H1 (cell line): Measurements from ENCODE around the gene TP53RK. TPM values are rescaled to one million over a fixed set of nuclear protein-coding genes. Genes with fewer than 3 reads are reported as not detected.

ENCODE experiments used
- CTCF ChIA-PET: fragments of 300-600 bp; sonication (Branson Sonifier 250); formaldehyde crosslinking; loops from one replicate; lab custom pipeline; 2021; ENCODE audit not compliant: partially characterized antibody; lab: Charles Lee
- POLR2A ChIA-PET: fragments of 300-600 bp; sonication (Branson Sonifier 250); formaldehyde crosslinking; loops from one replicate; lab custom pipeline; 2021; ENCODE audit warnings: inconsistent platforms; ENCODE audit not compliant: partially characterized antibody; lab: Charles Lee
- DNase-seq, 2 experiments: peaks; one replicate each; pipeline versions ENCODE4 v3.0.0 to v3.0.0-alpha.2; 2010 to 2022; ENCODE audit warnings: low spot score in 2 of 2, low read depth in 1 of 2, mixed read lengths in 1 of 2
- FAIRE-seq: peaks from 2 replicates; lab custom pipeline; 2011; peaks lifted over from hg19 to GRCh38; lab: Jason Lieb, UNC
- H2AFZ ChIP-seq: 2 replicates; pipeline ENCODE4 v1.8.1; 2012; ENCODE audit warnings: low read length, inconsistent platforms
- H2AK5ac ChIP-seq: 2 replicates; pipeline ENCODE4 v1.6.1; 2013; ENCODE audit warnings: low read depth, low read length
- H2BK120ac ChIP-seq: replicated peaks from 2 replicates; pipeline ENCODE3; 2013; ENCODE audit warnings: low read depth, low read length, inconsistent platforms
- H2BK12ac ChIP-seq: 2 replicates; pipeline ENCODE4 v1.6.1; 2013; ENCODE audit warnings: low read depth, low read length
- H2BK15ac ChIP-seq: 2 replicates; pipeline ENCODE4 v1.6.1; 2013; ENCODE audit warnings: low read length
- H2BK20ac ChIP-seq: 2 replicates; pipeline ENCODE4 v1.6.1; 2013; ENCODE audit warnings: low read length
- H2BK5ac ChIP-seq: 2 replicates; pipeline ENCODE4 v1.6.1; 2013; ENCODE audit warnings: low read depth, low read length
- H3K14ac ChIP-seq: 2 replicates; pipeline ENCODE4 v1.6.1; 2013; ENCODE audit warnings: inconsistent platforms; ENCODE audit not compliant: insufficient read length
- H3K18ac ChIP-seq: 2 replicates; pipeline ENCODE4 v1.6.1; 2013; ENCODE audit warnings: low read length; ENCODE audit errors: extremely low read depth
- H3K23ac ChIP-seq: 2 replicates; pipeline ENCODE4 v1.6.1; 2013; ENCODE audit warnings: inconsistent platforms; ENCODE audit not compliant: insufficient read length
- H3K23me2 ChIP-seq: 2 replicates; pipeline ENCODE4 v1.6.1; 2013; ENCODE audit warnings: low read depth, low read length
- H3K27ac ChIP-seq: 2 replicates; pipeline ENCODE4 v1.6.1; 2011; ENCODE audit warnings: low read depth, low read length, inconsistent platforms
- H3K27me3 ChIP-seq, 4 experiments: replicated peaks in 1 of 4; 1 replicate in 1 of 4; 2 replicates in 3 of 4; pipeline versions ENCODE4 v1.6.1 to v1.8.1; 2011 to 2013; ENCODE audit warnings: low read length in 3 of 4, mild to moderate bottlenecking in 3 of 4, inconsistent platforms in 2 of 4, mixed read lengths in 2 of 4, moderate library complexity in 1 of 4; ENCODE audit not compliant: control insufficient read depth in 3 of 4, insufficient read depth in 3 of 4; ENCODE audit errors: extremely low read depth in 1 of 4
- H3K36me3 ChIP-seq, 4 experiments: 2 replicates each; pipeline versions ENCODE4 v1.6.1 to v1.8.1; 2011 to 2013; ENCODE audit warnings: mild to moderate bottlenecking in 4 of 4, low read length in 3 of 4, moderate library complexity in 2 of 4, control low read depth in 1 of 4, inconsistent platforms in 1 of 4; ENCODE audit not compliant: insufficient read depth in 4 of 4, control insufficient read depth in 2 of 4
- H3K4ac ChIP-seq: replicated peaks from 2 replicates; pipeline ENCODE3; 2013; ENCODE audit warnings: low read length, low read depth, mixed read lengths, inconsistent platforms; ENCODE audit not compliant: insufficient read length
- H3K4me1 ChIP-seq, 4 experiments: replicated peaks in 1 of 4; 1 replicate in 1 of 4; 2 replicates in 3 of 4; pipeline versions ENCODE4 v1.6.1 to v1.8.1; 2011 to 2013; ENCODE audit warnings: low read length in 3 of 4, inconsistent platforms in 2 of 4, mixed read lengths in 1 of 4; ENCODE audit not compliant: insufficient read depth in 4 of 4, control insufficient read depth in 3 of 4
- H3K4me2 ChIP-seq, 2 experiments: 2 replicates each; pipeline versions ENCODE4 v1.6.1 to v1.8.1; 2011 to 2013; ENCODE audit warnings: low read depth in 2 of 2, low read length in 2 of 2, control low read depth in 1 of 2, inconsistent platforms in 1 of 2, mild to moderate bottlenecking in 1 of 2; ENCODE audit not compliant: insufficient read depth in 1 of 2
- H3K4me3 ChIP-seq, 4 experiments: fragments of 200-600, 300-600 bp in 1 of 4; sonication (generic), shearing (Covaris generic), sonication (Bioruptor Twin) in 1 of 4; 2 replicates each; pipeline versions ENCODE4 v1.5.1 to v1.8.1; 2011 to 2016; ENCODE audit warnings: low read length in 4 of 4, low read depth in 3 of 4, control low read depth in 2 of 4, inconsistent platforms in 2 of 4, mild to moderate bottlenecking in 2 of 4, mixed read lengths in 1 of 4, moderate library complexity in 1 of 4; ENCODE audit not compliant: insufficient read depth in 2 of 4; ENCODE audit errors: extremely low read depth in 1 of 4
- H3K56ac ChIP-seq: replicated peaks from 2 replicates; pipeline ENCODE3; 2013; ENCODE audit warnings: low read depth, mild to moderate bottlenecking, mixed read lengths, low read length, inconsistent platforms; ENCODE audit not compliant: insufficient read length
- H3K79me1 ChIP-seq: 2 replicates; pipeline ENCODE4 v1.6.1; 2013; ENCODE audit warnings: low read depth, low read length, control low read depth
- H3K79me2 ChIP-seq, 2 experiments: 2 replicates each; pipeline versions ENCODE4 v1.6.1 to v1.8.1; 2012 to 2013; ENCODE audit warnings: low read length in 2 of 2, mild to moderate bottlenecking in 2 of 2, inconsistent platforms in 1 of 2; ENCODE audit not compliant: insufficient read depth in 2 of 2, control insufficient read depth in 1 of 2
- H3K9ac ChIP-seq, 4 experiments: replicated peaks in 1 of 4; 1 replicate in 1 of 4; 2 replicates in 3 of 4; pipeline versions ENCODE4 v1.6.1 to v1.8.1; 2011 to 2013; ENCODE audit warnings: low read depth in 3 of 4, low read length in 3 of 4, control low read depth in 2 of 4, mild to moderate bottlenecking in 2 of 4, moderate library complexity in 2 of 4, inconsistent platforms in 1 of 4; ENCODE audit errors: extremely low read depth in 1 of 4
- H3K9me3 ChIP-seq, 2 experiments: 2 replicates each; pipeline versions ENCODE4 v1.6.1 to v1.8.1; 2012 to 2013; ENCODE audit warnings: mild to moderate bottlenecking in 2 of 2, moderate library complexity in 2 of 2, control low read depth in 1 of 2, inconsistent platforms in 1 of 2, low read depth in 1 of 2, low read length in 1 of 2, mixed read lengths in 1 of 2; ENCODE audit not compliant: insufficient read depth in 2 of 2
- H4K20me1 ChIP-seq, 2 experiments: replicated peaks in 1 of 2; 2 replicates each; pipeline versions ENCODE3 to v1.8.1; 2011 to 2013; ENCODE audit warnings: inconsistent platforms in 2 of 2, low read length in 2 of 2, mild to moderate bottlenecking in 1 of 2; ENCODE audit not compliant: insufficient read depth in 2 of 2, control insufficient read depth in 1 of 2
- H4K5ac ChIP-seq: 2 replicates; pipeline ENCODE4 v1.6.1; 2013; ENCODE audit warnings: low read length, low read depth, mixed read lengths, inconsistent platforms; ENCODE audit not compliant: insufficient read length
- H4K8ac ChIP-seq: 2 replicates; pipeline ENCODE4 v1.8.0; 2013; ENCODE audit warnings: mild to moderate bottlenecking, moderate library complexity, low read length, inconsistent platforms; ENCODE audit not compliant: insufficient read depth; ENCODE audit errors: extremely low read depth
- H4K91ac ChIP-seq: replicated peaks from 2 replicates; pipeline ENCODE3; 2013; ENCODE audit warnings: low read length, mixed read lengths, inconsistent platforms; ENCODE audit not compliant: insufficient read length
- ASH2L ChIP-seq: fragments of 200-600, 300-600 bp; sonication (generic); IDR thresholded peaks from one replicate; pipeline ENCODE4 v1.7.1; 2017; ENCODE audit warnings: low read length
- BACH1 ChIP-seq: IDR thresholded peaks from 2 replicates; pipeline ENCODE4 v1.6.1; 2012; ENCODE audit warnings: low read length, improper control_type of control experiment
- CHD2 ChIP-seq: IDR thresholded peaks from 2 replicates; pipeline ENCODE4 v1.6.1; 2012; ENCODE audit warnings: low read length, improper control_type of control experiment
- KDM1A ChIP-seq: fragments of 200-600, 300-600 bp; sonication (generic); IDR thresholded peaks from 2 replicates; pipeline ENCODE4 v1.7.1; 2016; ENCODE audit warnings: mild to moderate bottlenecking, low read length, borderline replicate concordance
- KDM4A ChIP-seq: IDR thresholded peaks from one replicate; pipeline ENCODE4 v1.7.1; 2012; ENCODE audit warnings: low read depth, mild to moderate bottlenecking, moderate library complexity, low read length, inconsistent platforms; ENCODE audit not compliant: severe bottlenecking
- PHF8 ChIP-seq: fragments of 200-600 bp; sonication (generic); conservative IDR thresholded peaks from 2 replicates; pipeline ENCODE4 v1.7.1; 2012; ENCODE audit warnings: low read depth, mild to moderate bottlenecking, inconsistent platforms, low read length, moderate library complexity
- POLR2AphosphoS5 ChIP-seq: IDR thresholded peaks from 2 replicates; pipeline ENCODE4 v1.6.1; 2011; ENCODE audit warnings: low read depth, low read length
- WGBS, 2 experiments: shearing (Covaris generic) in 1 of 2; methylation state at CpG; one replicate each; pipeline versions ENCODE4 v1.1.6 to v1.1.7; 2013 to 2015; ENCODE audit warnings: low lambda C conversion rate in 2 of 2, mixed read lengths in 2 of 2, inconsistent platforms in 1 of 2, low coverage in 1 of 2, missing lambda C conversion rate in 1 of 2; ENCODE audit not compliant: insufficient replicate concordance in 2 of 2, insufficient coverage in 1 of 2, insufficient read length in 1 of 2; ENCODE audit errors: extremely low coverage in 1 of 2, missing lambda C conversion rate in 1 of 2; 5-methylcytosine and 5-hydroxymethylcytosine counted together
- polyA plus RNA-seq, 7 experiments: library from polyadenylated mRNA; depleted of rRNA in 3 of 7; stranded (reverse) in 5 of 7; unstranded in 2 of 7; fragments of >200 nt in 5 of 7; fragments of 200-250 nt in 2 of 7; gene quantifications; 1 replicate in 5 of 7; 2 replicates in 1 of 7; 4 replicates in 1 of 7; pipeline versions ENCODE4 v1.2.1 to v1.2.3, GENCODE V29; 2011 to 2013; ENCODE audit warnings: missing spikeins in 2 of 7, mixed read lengths in 2 of 7
- total RNA-seq: library from RNA; stranded (reverse); fragmentation: NEBNext Ultra II Directional; extraction: Animal tissue kit (Norgen Biotek cat#: 25700); gene quantifications from 2 replicates; pipeline ENCODE4 v1.2.1, GENCODE V29; 2021

TP53RK gene
- total and polyA plus RNA-seq, 2 of the 8 experiments (the other 6 are each of a cell fraction or from before 2014, with no cell fraction given): 8.5 to 16.3 TPM

DNA sequence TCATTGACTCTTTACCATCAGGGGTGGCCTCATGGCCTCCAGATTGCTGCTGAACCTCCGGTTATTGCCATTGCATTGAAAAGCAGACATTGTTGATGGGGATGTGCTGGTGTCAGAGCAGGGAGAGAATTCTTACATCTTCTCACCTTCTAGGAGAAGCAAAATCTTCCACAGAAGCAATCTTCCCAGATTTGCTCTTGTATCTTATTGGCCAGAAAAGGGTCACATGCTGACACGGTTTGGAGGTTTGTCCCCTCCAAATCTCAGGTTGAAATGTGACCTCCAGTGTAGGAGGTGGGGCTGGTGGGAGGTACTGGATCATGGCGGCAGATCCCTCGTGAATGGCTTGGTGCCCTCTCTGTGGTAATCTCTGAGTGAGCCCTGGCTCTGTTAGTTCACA, 10.7 kb downstream of the TP53RK start:
- no peak overlapping the region for H3K4ac ChIP-seq
- peaks cover 18 to 27% (median 21%) of the 10 kb centered on the region in 4 experiments for H3K4me1 ChIP-seq
- no peak overlapping the region for H2AFZ ChIP-seq
- CTCF ChIA-PET: interaction anchor here (1.0 to 2.6 kb wide), 3 partner anchors 8 to 151 kb away, joined by 3 to 8 read pairs (median 3); partner anchors contain the start of gene TP53RK
- H3K27me3 ChIP-seq: no peaks in the 10 kb centered on the region
- H3K18ac ChIP-seq: no peak overlapping the region
- H2BK20ac ChIP-seq: no peak overlapping the region
- no peak overlapping the region for H4K5ac ChIP-seq
- H2BK12ac ChIP-seq: no peak overlapping the region
- peaks cover 0 to 17% (median 0%) of the 10 kb centered on the region in 4 experiments; a peak in 4 of 8 replicates for H3K36me3 ChIP-seq
- H3K4me2 ChIP-seq: no peak overlapping the region
- FAIRE-seq: no peak
- H3K79me2 ChIP-seq: peaks cover 0 to 35% of the 10 kb centered on the region in 2 experiments; a peak in 2 of 4 replicates
- H4K8ac ChIP-seq: no peak overlapping the region
- no peak overlapping the region for H2BK15ac ChIP-seq
- no peak overlapping the region for H2AK5ac ChIP-seq
- peaks cover 2% of the 10 kb centered on the region; the same call in 1 of the 2 replicates for H3K79me1 ChIP-seq
- no peak overlapping the region for H3K27ac ChIP-seq
- H4K20me1 ChIP-seq: peaks cover 0 to 3% of the 10 kb centered on the region in 2 experiments
- no peak overlapping the region for H2BK120ac ChIP-seq
- H3K9me3 ChIP-seq: no peaks in the 10 kb centered on the region
- no peak overlapping the region for H3K9ac ChIP-seq
- H4K91ac ChIP-seq: no peak overlapping the region
- no peak overlapping the region for H2BK5ac ChIP-seq
- no peak for TF ChIP-seq CHD2
- no peak for TF ChIP-seq KDM4A
- no peak for TF ChIP-seq ASH2L
- no peak for TF ChIP-seq BACH1
- no peak for TF ChIP-seq POLR2AphosphoS5
- TF ChIP-seq PHF8: no peak
- TF ChIP-seq KDM1A: no peak
- POLR2A ChIA-PET: interaction anchor here (0.8 to 1.2 kb wide), 2 partner anchors 25 to 28 kb away, joined by 3 read pairs; partner anchors contain the start of gene SLC13A3
- H3K23ac ChIP-seq: no peak overlapping the region
- H3K56ac ChIP-seq: no peak overlapping the region
- DNase-seq: no peak
- no peak overlapping the region for H3K4me3 ChIP-seq
- no peak overlapping the region for H3K14ac ChIP-seq
- peaks cover under 1% of the 10 kb centered on the region; the same call in 1 of the 2 replicates for H3K23me2 ChIP-seq
- 89% methylated on average over 4 of the region's 4 CpGs; no CpG with 5 or more reads in 1 of the 2 experiments for WGBS, 2 experiments
